K562 (cell line): ENCODE data around the gene SMNDC1. TPM values are rescaled to one million over a fixed set of nuclear protein-coding genes. Genes with fewer than 3 reads are reported as not detected.

Experiments
- AFF4 ChIP-seq: sonication (generic); formaldehyde crosslinking; IDR thresholded peaks from 2 replicates; pipeline ENCODE4 v1.8.0; 2023; ENCODE audit warnings: mild to moderate bottlenecking, missing genetic modification reagents
- CEBPB ChIP-seq: fragments of 450-650 bp; IDR thresholded peaks from 2 replicates; pipeline ENCODE4 v1.6.1; 2016; ENCODE audit warnings: missing genetic modification characterization, missing compliant biosample characterization
- CTCFL ChIP-seq: IDR thresholded peaks from 2 replicates; pipeline ENCODE4 v1.6.1; 2011; ENCODE audit warnings: borderline replicate concordance, low read depth, mild to moderate bottlenecking, moderate library complexity, low read length; ENCODE audit not compliant: insufficient read depth, poor library complexity, severe bottlenecking
- DPF2 ChIP-seq: fragments of 450-650 bp; IDR thresholded peaks from 2 replicates; pipeline ENCODE4 v1.6.1; 2016
- FOXM1 ChIP-seq, 2 experiments: fragments of 450-650 bp in 1 of 2; sonication (generic) in 1 of 2; formaldehyde crosslinking in 1 of 2; IDR thresholded peaks; 2 replicates each; pipeline versions ENCODE4 v1.6.1 to v1.9.0; 2017 to 2022; ENCODE audit warnings: low read depth in 2 of 2, mild to moderate bottlenecking in 2 of 2, missing genetic modification reagents in 1 of 2, moderate library complexity in 1 of 2
- GTF2F1 ChIP-seq: IDR thresholded peaks from 2 replicates; pipeline ENCODE4 v1.6.1; 2011; ENCODE audit warnings: low read depth, low read length, improper control_type of control experiment
- MLLT1 ChIP-seq, 2 experiments: fragments of 450-650 bp; IDR thresholded peaks; 2 replicates each; pipeline ENCODE4 v1.6.1; 2016
- POU5F1 ChIP-seq: fragments of 150-350 bp; IDR thresholded peaks from 2 replicates; pipeline ENCODE4 v1.6.1; 2014; ENCODE audit warnings: borderline replicate concordance, low read length, low read depth, mild to moderate bottlenecking; ENCODE audit not compliant: partially characterized antibody
- SMAD4 ChIP-seq: fragments of 250-450 bp; sonication (Bioruptor Pico); conservative IDR thresholded peaks from 2 replicates; pipeline ENCODE4 v1.8.0; 2021; ENCODE audit warnings: inconsistent platforms, mild to moderate bottlenecking, moderate library complexity
- TBP ChIP-seq: optimal IDR thresholded peaks from 2 replicates; pipeline ENCODE3; 2011; ENCODE audit warnings: low read depth, low read length, improper control_type of control experiment
- THRAP3 ChIP-seq: fragments of 450-650 bp; IDR thresholded peaks from 2 replicates; pipeline ENCODE4 v1.6.1; 2016; ENCODE audit warnings: mild to moderate bottlenecking, inconsistent platforms, borderline replicate concordance
- ZNF121 ChIP-seq: sonication (generic); formaldehyde crosslinking; conservative IDR thresholded peaks from 2 replicates; pipeline ENCODE4 v1.8.0; 2022; ENCODE audit warnings: missing genetic modification reagents
- ZNF324 ChIP-seq: fragments of 250-450 bp; sonication (Bioruptor Pico); IDR thresholded peaks from 2 replicates; pipeline ENCODE4 v1.4.0; 2020; ENCODE audit warnings: mild to moderate bottlenecking
- ZNF347 ChIP-seq: fragments of 450-650 bp; formaldehyde crosslinking; IDR thresholded peaks from 2 replicates; pipeline ENCODE4 v1.4.0; 2020; ENCODE audit warnings: low read depth, mild to moderate bottlenecking, moderate library complexity
- ZNF354B ChIP-seq: fragments of 250-450 bp; sonication (Bioruptor Pico); IDR thresholded peaks from 2 replicates; pipeline ENCODE4 v1.4.0; 2020
- ZNF431 ChIP-seq: sonication (generic); formaldehyde crosslinking; IDR thresholded peaks from 2 replicates; pipeline ENCODE4 v1.8.0; 2022; ENCODE audit warnings: mild to moderate bottlenecking, missing genetic modification reagents
- ZNF699 ChIP-seq: fragments of 250-450 bp; sonication (Bioruptor Pico); IDR thresholded peaks from 2 replicates; pipeline ENCODE4 v1.8.0; 2021; ENCODE audit warnings: mild to moderate bottlenecking, moderate library complexity; ENCODE audit not compliant: insufficient replicate concordance
- polyA plus RNA-seq, 8 experiments: library from polyadenylated mRNA; depleted of rRNA in 4 of 8; stranded (reverse) in 5 of 8; unstranded in 3 of 8; fragments of >200 nt; fragmentation: Nextera tagmentation in 2 of 8; fragmentation: Illumina TruSeq in 1 of 8; extraction: Ambion mirVana in 2 of 8; extraction: Trizol in 1 of 8; gene quantifications; 2 replicates each; pipeline versions ENCODE4 v1.2.1 to v1.2.3, GENCODE V29; 2011 to 2014; ENCODE audit warnings: inconsistent platforms in 1 of 8, missing spikeins in 1 of 8
- total RNA-seq, 7 experiments: library from RNA; depleted of rRNA in 6 of 7; stranded (reverse); fragments of >200 nt in 6 of 7; fragmentation: Illumina TruSeq in 2 of 7; extraction: Trizol in 2 of 7; gene quantifications; 2 replicates each; pipeline versions ENCODE4 v1.2.1 to v1.2.3, GENCODE V29; 2011 to 2021; ENCODE audit warnings: low replicate concordance in 1 of 7
- TF ChIP-seq, protein P1 (sequence below): fragments of 450-650 bp; formaldehyde crosslinking; IDR thresholded peaks from 2 replicates; pipeline ENCODE4 v1.4.0; 2022; ENCODE audit warnings: mild to moderate bottlenecking, moderate library complexity

SMNDC1 gene
- total and polyA plus RNA-seq, 9 of the 15 experiments (the other 6 are each of a cell fraction or from before 2014, with no cell fraction given): 6.8 to 35.8 (median 12.3) TPM

- TF ChIP-seq MLLT1 (IDR thresholded peaks at IDR 0.05) (no peak), CEBPB (tag) (no peak), TBP (peak; percentile 80), ZNF354B (CRISPR knock-in tag) (no peak), CTCFL (no peak), ZNF431 (CRISPR knock-in tag) (no peak), SMAD4 (CRISPR knock-in tag) (no peak), DPF2 (no peak), AFF4 (CRISPR knock-in tag) (no peak), ZNF347 (CRISPR knock-in tag) (no peak), ZNF699 (CRISPR knock-in tag) (no peak), ZNF121 (CRISPR knock-in tag) (no peak), THRAP3 (no peak), ZNF324 (CRISPR knock-in tag) (no peak), POU5F1 (no peak), FOXM1 (IDR thresholded peaks at IDR 0.05; ENCODE audit: low read depth) (no peak), FOXM1 (CRISPR knock-in tag; IDR thresholded peaks at IDR 0.05; ENCODE audit: low read depth) (no peak), GTF2F1 (no peak)
- TF ChIP-seq, protein P1, sequence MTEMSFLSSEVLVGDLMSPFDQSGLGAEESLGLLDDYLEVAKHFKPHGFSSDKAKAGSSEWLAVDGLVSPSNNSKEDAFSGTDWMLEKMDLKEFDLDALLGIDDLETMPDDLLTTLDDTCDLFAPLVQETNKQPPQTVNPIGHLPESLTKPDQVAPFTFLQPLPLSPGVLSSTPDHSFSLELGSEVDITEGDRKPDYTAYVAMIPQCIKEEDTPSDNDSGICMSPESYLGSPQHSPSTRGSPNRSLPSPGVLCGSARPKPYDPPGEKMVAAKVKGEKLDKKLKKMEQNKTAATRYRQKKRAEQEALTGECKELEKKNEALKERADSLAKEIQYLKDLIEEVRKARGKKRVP (CRISPR knock-in tag): no peak
Measured at GRCh38 chr10:110304780-110305421, at the start of gene SMNDC1 (continued).
